Activated CD8-positive, alpha-beta T cell treated with anti-CD3 and anti-CD28 coated beads, Interleukin-2, amount 10 ng/mL, durations not matched to agents 7 days and 5 days (primary cell): ENCODE measurements around the gene CLDN5. TPM values are rescaled to one million over a fixed set of nuclear protein-coding genes. Genes with fewer than 3 reads are reported as not detected.
A peak's percentile ranks its signal among the peaks of the same experiment; 100 is the strongest.

Experiments
- ATAC-seq: fragments of 150-1000 bp; cut with Tn5 transposase; one replicate; pipeline ENCODE4 v1.10.0; 2021; ENCODE audit warnings: moderate library complexity
- CTCF ChIA-PET: fragments of 350-600 bp; sonication (Branson Sonifier 250); formaldehyde crosslinking; loops from one replicate; lab custom pipeline; 2021; ENCODE audit warnings: antibody characterized with exemption; lab: Charles Lee
- POLR2A ChIA-PET: fragments of 350-600 bp; sonication (Branson Sonifier 250); formaldehyde crosslinking; loops from one replicate; lab custom pipeline; 2021; ENCODE audit warnings: antibody characterized with exemption; lab: Charles Lee
- DNase-seq: peaks from one replicate; pipeline ENCODE4 v3.0.0-alpha.2; 2020
- H3K27ac Mint-ChIP-seq: one replicate; pipeline ENCODE4 v1.8.0; 2021; ENCODE audit warnings: mild to moderate bottlenecking, mixed read lengths
- H3K27me3 Mint-ChIP-seq: one replicate; pipeline ENCODE4 v1.8.0; 2021; ENCODE audit warnings: low read depth, mixed read lengths
- H3K36me3 Mint-ChIP-seq: one replicate; pipeline ENCODE4 v1.8.0; 2021; ENCODE audit warnings: low read depth, mixed read lengths
- H3K4me1 Mint-ChIP-seq: one replicate; pipeline ENCODE4 v1.8.0; 2021; ENCODE audit warnings: low read depth, mixed read lengths
- H3K4me3 Mint-ChIP-seq: one replicate; pipeline ENCODE4 v1.8.0; 2021; ENCODE audit warnings: mild to moderate bottlenecking, mixed read lengths
- H3K9me3 Mint-ChIP-seq: one replicate; pipeline ENCODE4 v1.8.0; 2022; ENCODE audit warnings: mixed read lengths; ENCODE audit not compliant: insufficient read depth
- total RNA-seq, 2 experiments: library from RNA; stranded (reverse); gene quantifications; one replicate each; pipeline ENCODE4 v1.2.3, GENCODE V29; 2021

The CLDN5 gene
- total RNA-seq, 2 experiments from 2014 or later = not detected

GRCh38 chr22:19508024-19508776 is 16.0 kb downstream of the CLDN5 start:
- peaks cover 74% of the 10 kb centered on the region for H3K36me3 Mint-ChIP-seq
- ChIA-PET CTCF (no interaction called here), POLR2A (no interaction called here)
- H3K4me3 Mint-ChIP-seq = no peak overlapping the region
- ATAC-seq (no peak), DNase-seq (no peak)
- H3K27ac Mint-ChIP-seq = no peak overlapping the region
- peaks cover 30% of the 10 kb centered on the region for H3K4me1 Mint-ChIP-seq
- H3K27me3 Mint-ChIP-seq = no peaks in the 10 kb centered on the region
- H3K9me3 Mint-ChIP-seq = no peaks in the 10 kb centered on the region

GRCh38 chr22:19507534-19507861 is 16.7 kb downstream of the CLDN5 start:
- Mint-ChIP-seq H3K4me1 (peaks cover 31% of the 10 kb centered on the region), H3K36me3 (peaks cover 70% of the 10 kb centered on the region), H3K9me3 (no peaks in the 10 kb centered on the region), H3K27me3 (no peaks in the 10 kb centered on the region), H3K27ac (peak overlapping the region; percentile 54), H3K4me3 (no peak overlapping the region)
- ATAC-seq = no peak
- ChIA-PET CTCF (no interaction called here), POLR2A (no interaction called here)
- DNase-seq = no peak

- Mint-ChIP-seq H3K27me3 (no peaks in the 10 kb centered on the region), H3K4me1 (peaks cover 31% of the 10 kb centered on the region), H3K9me3 (no peaks in the 10 kb centered on the region), H3K27ac (peak overlapping the region; percentile 83), H3K36me3 (peaks cover 69% of the 10 kb centered on the region), H3K4me3 (no peak overlapping the region)
- DNase-seq (no peak), ATAC-seq (no peak)
- ChIA-PET POLR2A (interaction anchor here (0.9 kb wide), 1 partner anchor 123 kb away, joined by 3 read pairs; no protein-coding TSS in a partner anchor), CTCF (interaction anchor here (1.9 kb wide), 1 partner anchor 123 kb away, joined by 11 read pairs; no protein-coding TSS in a partner anchor)
Measured at GRCh38 chr22:19506212-19506611, 18.0 kb downstream of the CLDN5 start.

- Mint-ChIP-seq H3K4me1 (peaks cover 31% of the 10 kb centered on the region), H3K4me3 (no peak overlapping the region), H3K27ac (peak overlapping the region; percentile 83), H3K27me3 (no peaks in the 10 kb centered on the region), H3K9me3 (no peaks in the 10 kb centered on the region), H3K36me3 (peaks cover 65% of the 10 kb centered on the region)
- POLR2A ChIA-PET = no interaction called here
- DNase-seq = no peak
- CTCF ChIA-PET = interaction anchor here (1.0 to 1.9 kb wide), 2 partner anchors 124 to 225 kb away, joined by 3 to 11 read pairs; no protein-coding TSS in a partner anchor
- ATAC-seq = peak; percentile 52
Measured at GRCh38 chr22:19505735-19506126, 18.5 kb downstream of the CLDN5 start.

GRCh38 chr22:19504900-19505734 is 19.1 kb downstream of the CLDN5 start:
- Mint-ChIP-seq H3K27me3 (no peaks in the 10 kb centered on the region), H3K27ac (peak overlapping the region; percentile 83), H3K9me3 (no peaks in the 10 kb centered on the region), H3K4me3 (peak overlapping the region; percentile 28), H3K36me3 (peaks cover 69% of the 10 kb centered on the region), H3K4me1 (peaks cover 31% of the 10 kb centered on the region)
- POLR2A ChIA-PET = no interaction called here
- ATAC-seq (peak; percentile 55), DNase-seq (peak; percentile 56)
- CTCF ChIA-PET = interaction anchor here (1.0 to 1.9 kb wide), 2 partner anchors 125 to 225 kb away, joined by 3 to 11 read pairs; no protein-coding TSS in a partner anchor

- POLR2A ChIA-PET = interaction anchor here (0.9 kb wide), 1 partner anchor 106 kb away, joined by 3 read pairs; no protein-coding TSS in a partner anchor
- Mint-ChIP-seq H3K27me3 (no peaks in the 10 kb centered on the region), H3K27ac (peak overlapping the region; percentile 29)
Measured at GRCh38 chr22:19503869-19504268, 20.3 kb downstream of the CLDN5 start.

GRCh38 chr22:19503367-19503766 is 20.8 kb downstream of the CLDN5 start:
- Mint-ChIP-seq H3K4me1 (peaks cover 31% of the 10 kb centered on the region), H3K36me3 (peaks cover 58% of the 10 kb centered on the region), H3K9me3 (no peaks in the 10 kb centered on the region), H3K4me3 (no peak overlapping the region), H3K27me3 (no peaks in the 10 kb centered on the region), H3K27ac (no peak overlapping the region)
- CTCF ChIA-PET = no interaction called here
- POLR2A ChIA-PET = interaction anchor here (0.6 kb wide), 1 partner anchor 13 kb away, joined by 3 read pairs; no protein-coding TSS in a partner anchor
- ATAC-seq (no peak), DNase-seq (no peak)

More at GRCh38 chr22:19503869-19504268, 20.3 kb downstream of the CLDN5 start:
- CTCF ChIA-PET = no interaction called here
- DNase-seq = no peak
- no peak for ATAC-seq
- H3K9me3 Mint-ChIP-seq = no peaks in the 10 kb centered on the region
- no peak overlapping the region for H3K4me3 Mint-ChIP-seq
- peaks cover 60% of the 10 kb centered on the region for H3K36me3 Mint-ChIP-seq
- H3K4me1 Mint-ChIP-seq = peaks cover 31% of the 10 kb centered on the region

- no peaks in the 10 kb centered on the region for H3K27me3 Mint-ChIP-seq
- no peaks in the 10 kb centered on the region for H3K9me3 Mint-ChIP-seq
- no peak overlapping the region for H3K27ac Mint-ChIP-seq
- CTCF ChIA-PET = interaction anchor here (2.1 kb wide), 1 partner anchor 128 kb away, joined by 8 read pairs; no protein-coding TSS in a partner anchor
- H3K4me1 Mint-ChIP-seq = peaks cover 31% of the 10 kb centered on the region
- no peak overlapping the region for H3K4me3 Mint-ChIP-seq
- ATAC-seq (no peak), DNase-seq (no peak)
- H3K36me3 Mint-ChIP-seq = peaks cover 55% of the 10 kb centered on the region
- POLR2A ChIA-PET = no interaction called here
Measured at GRCh38 chr22:19501897-19502447, 22.2 kb downstream of the CLDN5 start.

GRCh38 chr22:19499880-19500242 is 24.3 kb downstream of the CLDN5 start:
- Mint-ChIP-seq H3K36me3 (peaks cover 47% of the 10 kb centered on the region), H3K4me1 (peaks cover 16% of the 10 kb centered on the region), H3K27ac (no peak overlapping the region), H3K27me3 (no peaks in the 10 kb centered on the region), H3K9me3 (no peaks in the 10 kb centered on the region), H3K4me3 (no peak overlapping the region)
- DNase-seq (no peak), ATAC-seq (no peak)
- ChIA-PET POLR2A (no interaction called here), CTCF (no interaction called here)

- Mint-ChIP-seq H3K27me3 (no peaks in the 10 kb centered on the region), H3K27ac (no peak overlapping the region), H3K4me1 (peaks cover 11% of the 10 kb centered on the region), H3K36me3 (peaks cover 44% of the 10 kb centered on the region), H3K9me3 (no peaks in the 10 kb centered on the region), H3K4me3 (no peak overlapping the region)
- no peak for DNase-seq
- ATAC-seq = no peak
- POLR2A ChIA-PET = no interaction called here
- CTCF ChIA-PET = no interaction called here
Measured at GRCh38 chr22:19499236-19499879, 24.9 kb downstream of the CLDN5 start.

GRCh38 chr22:19498866-19499190 is 25.4 kb downstream of the CLDN5 start:
- no peak for ATAC-seq
- POLR2A ChIA-PET = no interaction called here
- no peak overlapping the region for H3K27ac Mint-ChIP-seq
- no peaks in the 10 kb centered on the region for H3K27me3 Mint-ChIP-seq
- H3K4me3 Mint-ChIP-seq = no peak overlapping the region
- H3K9me3 Mint-ChIP-seq = no peaks in the 10 kb centered on the region
- CTCF ChIA-PET = interaction anchor here (2.1 kb wide), 1 partner anchor 131 kb away, joined by 8 read pairs; no protein-coding TSS in a partner anchor
- H3K36me3 Mint-ChIP-seq = peaks cover 43% of the 10 kb centered on the region
- no peak for DNase-seq
- H3K4me1 Mint-ChIP-seq = peaks cover 6% of the 10 kb centered on the region
